ENCODE results near the gene SLMAP.
"Not testable (repeated sequence)": the region's sequence is repeated elsewhere in the genome, so short reads cannot be mapped to it uniquely, and the experiment has no call there.

SLMAP gene

DNA sequence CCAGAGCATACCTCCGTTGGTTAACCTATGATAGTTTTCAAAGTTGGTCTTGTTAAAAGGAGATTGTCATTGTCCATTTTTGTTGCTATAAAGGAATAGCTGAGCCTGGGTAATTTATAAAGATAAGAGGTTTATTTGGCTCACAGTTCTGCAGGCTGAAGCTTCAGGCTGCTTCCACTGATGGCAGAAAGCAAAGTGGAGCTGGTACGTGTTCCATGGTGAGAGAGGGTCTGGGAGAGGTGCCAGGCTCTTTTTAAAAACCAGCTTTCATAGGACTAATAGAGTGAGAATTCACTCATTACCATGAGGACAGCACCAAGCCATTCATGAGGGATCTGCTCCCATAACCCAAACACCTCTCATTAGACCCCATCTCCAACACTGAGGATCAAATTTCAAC lies 107.3 kb downstream of the SLMAP start:
- Histone ChIP-seq H3K4me3 (ENCODE audit: low read length) (no peak overlapping the region), H3K27me3 (ENCODE audit: insufficient read depth, low read length) (no peaks in the 10 kb centered on the region), H3K27ac (ENCODE audit: low read length) (no peak overlapping the region), H3K9me3 (ENCODE audit: insufficient read depth, low read depth, low read length) (no peaks in the 10 kb centered on the region), H3K9ac (ENCODE audit: low read depth, low read length) (no peak overlapping the region), H3K36me3 (ENCODE audit: insufficient read depth, low read depth, low read length) (peaks cover 61% of the 10 kb centered on the region), H3K4me1 (ENCODE audit: insufficient read depth, low read length) (no peaks in the 10 kb centered on the region)

DNA sequence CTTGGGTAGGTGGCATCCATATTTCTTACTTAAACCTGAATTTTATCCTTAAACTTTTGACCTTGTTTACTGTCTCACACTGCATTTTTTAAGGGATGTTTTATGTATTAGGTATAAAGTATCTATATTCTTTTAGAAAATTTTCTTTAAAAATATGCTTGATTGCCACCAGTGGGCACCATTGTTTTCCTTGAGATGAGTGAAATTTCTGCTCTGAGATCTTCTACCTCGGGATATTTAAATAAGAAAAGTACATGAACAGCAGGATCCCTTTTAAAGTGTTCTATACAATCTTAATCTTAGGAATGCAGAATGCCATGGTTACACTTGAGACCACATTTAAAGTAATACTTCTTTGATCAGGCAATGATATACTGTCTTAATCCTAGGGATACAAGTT lies 108.7 kb downstream of the SLMAP start:
- no peaks in the 10 kb centered on the region for H3K27me3 ChIP-seq (ENCODE audit: insufficient read depth, low read length)
- H3K36me3 ChIP-seq (ENCODE audit: insufficient read depth, low read depth, low read length): peaks cover 61% of the 10 kb centered on the region

DNA sequence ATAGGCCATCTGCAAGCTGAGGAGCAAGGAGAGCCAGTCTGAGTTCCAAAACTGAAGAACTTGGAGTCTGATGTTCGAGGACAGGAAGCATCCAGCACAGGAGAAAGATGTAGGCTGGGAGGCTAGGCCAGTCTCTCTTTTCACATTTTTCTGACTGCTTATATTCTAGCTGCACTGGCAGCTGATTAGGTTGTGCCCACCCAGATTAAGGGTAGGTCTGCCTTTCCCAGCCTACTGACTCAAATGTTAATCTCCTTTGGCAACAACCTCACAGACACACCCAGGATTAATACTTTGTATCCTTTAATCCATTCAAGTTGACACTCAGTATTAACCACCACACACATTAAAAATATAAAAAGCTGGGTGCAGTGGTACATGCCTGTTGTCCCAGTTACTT lies 113.0 kb downstream of the SLMAP start:
- H3K27me3 ChIP-seq (ENCODE audit: insufficient read depth, low read length); H3K4me1 ChIP-seq (ENCODE audit: insufficient read depth, low read length); H3K27ac ChIP-seq (ENCODE audit: low read length); H3K9ac ChIP-seq (ENCODE audit: low read depth, low read length); H3K4me3 ChIP-seq (ENCODE audit: low read length); H3K9me3 ChIP-seq (ENCODE audit: insufficient read depth, low read depth, low read length): not testable (repeated sequence)
- H3K36me3 ChIP-seq (ENCODE audit: insufficient read depth, low read depth, low read length): peaks cover 34% of the 10 kb centered on the region

More for the DNA sequence above, 108.7 kb downstream of the SLMAP start:
- Histone ChIP-seq H3K9ac (ENCODE audit: low read depth, low read length) (no peak overlapping the region), H3K4me1 (ENCODE audit: insufficient read depth, low read length) (no peaks in the 10 kb centered on the region), H3K4me3 (ENCODE audit: low read length) (no peak overlapping the region), H3K27ac (ENCODE audit: low read length) (no peak overlapping the region), H3K9me3 (ENCODE audit: insufficient read depth, low read depth, low read length) (no peaks in the 10 kb centered on the region)

DNA sequence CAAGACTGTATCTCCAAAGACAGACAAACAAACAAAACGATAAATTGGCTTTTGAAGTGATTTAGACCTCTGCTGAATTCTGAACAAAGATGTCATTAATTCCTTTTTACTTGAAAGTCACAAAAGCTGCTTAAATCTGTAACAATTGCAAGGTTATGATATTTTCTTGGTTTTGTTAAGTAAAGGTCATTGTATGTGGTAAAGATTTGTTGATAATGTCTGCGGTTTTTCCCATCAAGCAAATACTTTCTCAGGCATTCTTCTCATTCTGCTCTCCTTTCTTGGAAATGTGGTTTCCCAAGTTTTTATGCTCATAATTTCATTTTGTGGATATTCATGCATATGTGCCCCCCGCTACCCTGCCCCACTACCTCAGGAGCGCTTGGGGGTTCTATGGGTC lies 116.5 kb downstream of the SLMAP start:
- Histone ChIP-seq H3K9ac (ENCODE audit: low read depth, low read length) (no peak overlapping the region), H3K27me3 (ENCODE audit: insufficient read depth, low read length) (no peaks in the 10 kb centered on the region), H3K9me3 (ENCODE audit: insufficient read depth, low read depth, low read length) (no peaks in the 10 kb centered on the region), H3K27ac (ENCODE audit: low read length) (no peak overlapping the region), H3K4me1 (ENCODE audit: insufficient read depth, low read length) (no peaks in the 10 kb centered on the region), H3K4me3 (ENCODE audit: low read length) (no peak overlapping the region), H3K36me3 (ENCODE audit: insufficient read depth, low read depth, low read length) (peaks cover 17% of the 10 kb centered on the region)

DNA sequence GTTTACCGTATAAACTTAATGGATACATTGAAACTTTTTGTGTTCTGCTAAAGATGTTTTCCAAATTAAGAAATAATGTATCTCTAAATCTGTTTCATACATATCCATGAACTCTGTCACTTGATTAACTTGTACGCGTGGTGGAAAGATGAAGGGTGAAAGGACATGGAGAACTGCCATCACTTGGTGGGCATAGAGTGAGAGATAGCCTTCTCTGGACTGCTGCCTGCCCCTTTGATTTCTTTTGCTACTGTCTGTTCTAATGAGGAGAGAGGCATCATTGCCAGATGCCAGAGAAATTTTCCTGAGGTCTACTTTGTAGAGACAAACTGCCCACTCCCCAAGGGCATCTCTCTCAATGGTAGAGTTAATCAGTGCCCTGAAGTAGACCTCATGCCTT lies 120.5 kb downstream of the SLMAP start:
- H3K4me3 ChIP-seq (ENCODE audit: low read length): no peak overlapping the region
- no peaks in the 10 kb centered on the region for H3K4me1 ChIP-seq (ENCODE audit: insufficient read depth, low read length)
- peaks cover 6% of the 10 kb centered on the region; the same call in 1 of the 2 replicates for H3K36me3 ChIP-seq (ENCODE audit: insufficient read depth, low read depth, low read length)
- H3K27ac ChIP-seq (ENCODE audit: low read length): no peak overlapping the region
- no peak overlapping the region for H3K9ac ChIP-seq (ENCODE audit: low read depth, low read length)
- no peaks in the 10 kb centered on the region for H3K27me3 ChIP-seq (ENCODE audit: insufficient read depth, low read length)
- no peaks in the 10 kb centered on the region for H3K9me3 ChIP-seq (ENCODE audit: insufficient read depth, low read depth, low read length)

DNA sequence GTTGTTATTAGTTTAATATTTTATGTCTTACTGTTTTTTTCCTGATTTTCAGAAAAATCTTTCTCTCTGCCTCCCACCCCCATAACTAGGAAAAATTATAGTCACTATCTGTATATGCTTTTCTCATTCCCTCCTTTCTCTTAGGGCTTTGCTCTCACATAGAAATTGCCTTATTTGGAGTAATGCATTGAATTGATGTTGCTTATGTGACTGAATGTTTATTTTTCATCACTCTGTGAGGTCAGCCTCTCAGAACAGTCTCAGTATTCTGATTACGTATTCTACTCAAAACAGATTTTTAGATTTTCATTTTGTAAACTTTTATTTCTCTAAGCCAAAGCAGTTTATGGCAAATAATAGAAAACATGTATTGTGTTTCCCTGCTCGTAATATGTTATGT lies 121.0 kb downstream of the SLMAP start:
- H3K36me3 ChIP-seq (ENCODE audit: insufficient read depth, low read depth, low read length): peaks cover 6% of the 10 kb centered on the region; the same call in 1 of the 2 replicates
- H3K9ac ChIP-seq (ENCODE audit: low read depth, low read length): no peak overlapping the region
- H3K4me1 ChIP-seq (ENCODE audit: insufficient read depth, low read length): no peaks in the 10 kb centered on the region; the same call in 1 of the 2 replicates
- no peaks in the 10 kb centered on the region for H3K27me3 ChIP-seq (ENCODE audit: insufficient read depth, low read length)
- no peaks in the 10 kb centered on the region for H3K9me3 ChIP-seq (ENCODE audit: insufficient read depth, low read depth, low read length)
- no peak overlapping the region for H3K4me3 ChIP-seq (ENCODE audit: low read length)
- H3K27ac ChIP-seq (ENCODE audit: low read length): no peak overlapping the region

DNA sequence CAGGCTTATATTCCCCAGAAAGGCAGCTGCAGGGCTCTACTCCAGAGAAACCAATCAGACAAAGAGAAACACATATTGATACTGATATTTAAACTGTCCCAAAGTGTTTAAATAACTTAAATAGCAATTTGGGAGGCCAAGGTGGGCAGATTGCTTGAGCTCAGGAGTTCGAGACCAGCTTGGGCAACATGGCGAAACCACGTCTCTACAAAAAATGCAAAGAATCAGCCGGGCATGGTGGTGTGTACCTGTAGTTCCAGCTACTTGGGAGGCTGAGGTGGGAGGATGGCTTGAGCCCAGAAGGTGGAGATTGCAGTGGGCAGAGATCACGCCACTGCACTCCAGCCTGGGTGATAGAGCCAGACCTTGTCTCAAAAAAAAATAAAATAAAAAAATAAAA lies 128.3 kb downstream of the SLMAP start:
- not testable (repeated sequence) for H3K27me3 ChIP-seq (ENCODE audit: insufficient read depth, low read length); H3K9ac ChIP-seq (ENCODE audit: low read depth, low read length); H3K4me1 ChIP-seq (ENCODE audit: insufficient read depth, low read length); H3K27ac ChIP-seq (ENCODE audit: low read length); H3K36me3 ChIP-seq (ENCODE audit: insufficient read depth, low read depth, low read length); H3K9me3 ChIP-seq (ENCODE audit: insufficient read depth, low read depth, low read length); H3K4me3 ChIP-seq (ENCODE audit: low read length)

DNA sequence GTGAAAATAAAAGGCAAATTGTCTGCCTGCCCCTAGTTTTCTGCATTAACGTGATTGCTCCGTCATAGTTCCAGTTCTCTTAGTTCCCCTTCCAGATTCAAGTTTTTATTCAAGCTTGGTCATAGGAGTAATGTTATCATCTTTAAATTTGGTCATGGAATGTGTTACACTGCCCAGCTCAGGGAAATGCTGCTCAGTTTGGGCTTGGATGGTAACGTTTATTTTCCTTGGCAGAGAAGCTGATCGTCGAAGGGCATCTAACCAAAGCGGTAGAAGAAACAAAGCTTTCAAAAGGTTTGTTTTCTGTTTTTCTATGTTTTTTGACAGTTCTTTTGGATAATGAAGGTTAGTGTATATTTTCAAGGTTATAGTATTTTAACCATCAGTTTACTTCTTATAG lies 133.7 kb downstream of the SLMAP start:
- Histone ChIP-seq H3K9me3 (ENCODE audit: insufficient read depth, low read depth, low read length) (no peaks in the 10 kb centered on the region), H3K4me1 (ENCODE audit: insufficient read depth, low read length) (no peaks in the 10 kb centered on the region), H3K27me3 (ENCODE audit: insufficient read depth, low read length) (no peaks in the 10 kb centered on the region), H3K4me3 (ENCODE audit: low read length) (no peak overlapping the region), H3K9ac (ENCODE audit: low read depth, low read length) (no peak overlapping the region), H3K36me3 (ENCODE audit: insufficient read depth, low read depth, low read length) (peaks cover 5% of the 10 kb centered on the region; the same call in 1 of the 2 replicates), H3K27ac (ENCODE audit: low read length) (no peak overlapping the region)

DNA sequence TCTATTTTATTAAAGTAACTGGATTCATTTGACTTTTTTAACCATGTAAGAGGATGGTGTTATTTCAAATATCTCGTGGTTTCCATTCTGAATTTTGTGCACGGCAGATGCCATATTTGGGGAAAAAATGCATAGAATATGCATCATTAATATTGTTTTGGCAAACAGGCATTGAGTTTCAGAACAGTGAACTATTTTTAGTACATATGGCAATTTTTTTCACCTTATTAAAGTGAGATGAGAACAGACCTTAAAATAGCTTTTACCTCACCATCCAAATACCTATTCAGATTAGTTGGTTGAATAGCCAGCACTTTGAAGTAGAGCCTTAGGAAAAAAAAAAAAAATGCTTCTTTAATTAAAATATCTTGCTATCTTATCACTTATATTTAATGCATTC lies 134.8 kb downstream of the SLMAP start:
- Histone ChIP-seq H3K27me3 (ENCODE audit: insufficient read depth, low read length) (no peaks in the 10 kb centered on the region), H3K27ac (ENCODE audit: low read length) (no peak overlapping the region), H3K4me3 (ENCODE audit: low read length) (no peak overlapping the region), H3K36me3 (ENCODE audit: insufficient read depth, low read depth, low read length) (peaks cover 5% of the 10 kb centered on the region; the same call in 1 of the 2 replicates), H3K9ac (ENCODE audit: low read depth, low read length) (no peak overlapping the region), H3K4me1 (ENCODE audit: insufficient read depth, low read length) (no peaks in the 10 kb centered on the region), H3K9me3 (ENCODE audit: insufficient read depth, low read depth, low read length) (no peaks in the 10 kb centered on the region)

DNA sequence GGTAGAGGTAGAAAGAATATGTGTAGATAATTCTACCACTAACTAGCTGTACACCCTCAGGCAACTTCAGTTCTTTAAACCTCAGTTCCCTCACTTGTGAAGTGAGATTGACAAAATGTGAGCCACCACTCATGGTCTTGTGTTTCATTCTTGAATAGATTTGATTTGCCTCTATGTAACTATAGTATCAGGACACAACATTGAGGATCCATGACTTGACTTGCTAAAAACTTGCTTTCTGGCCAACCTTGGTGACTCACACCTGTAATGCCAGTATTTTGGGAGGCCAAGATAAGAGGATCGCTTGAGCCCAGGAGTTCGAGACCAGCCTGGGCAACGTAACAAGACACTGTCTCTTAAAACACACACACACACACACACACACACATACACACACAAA lies 136.3 kb downstream of the SLMAP start:
- H3K4me1 ChIP-seq (ENCODE audit: insufficient read depth, low read length): no peaks in the 10 kb centered on the region
- H3K36me3 ChIP-seq (ENCODE audit: insufficient read depth, low read depth, low read length): peaks cover 17% of the 10 kb centered on the region
- H3K9ac ChIP-seq (ENCODE audit: low read depth, low read length): no peak overlapping the region
- H3K9me3 ChIP-seq (ENCODE audit: insufficient read depth, low read depth, low read length): no peaks in the 10 kb centered on the region
- H3K27ac ChIP-seq (ENCODE audit: low read length): no peak overlapping the region
- no peaks in the 10 kb centered on the region for H3K27me3 ChIP-seq (ENCODE audit: insufficient read depth, low read length)
- no peak overlapping the region for H3K4me3 ChIP-seq (ENCODE audit: low read length)

DNA sequence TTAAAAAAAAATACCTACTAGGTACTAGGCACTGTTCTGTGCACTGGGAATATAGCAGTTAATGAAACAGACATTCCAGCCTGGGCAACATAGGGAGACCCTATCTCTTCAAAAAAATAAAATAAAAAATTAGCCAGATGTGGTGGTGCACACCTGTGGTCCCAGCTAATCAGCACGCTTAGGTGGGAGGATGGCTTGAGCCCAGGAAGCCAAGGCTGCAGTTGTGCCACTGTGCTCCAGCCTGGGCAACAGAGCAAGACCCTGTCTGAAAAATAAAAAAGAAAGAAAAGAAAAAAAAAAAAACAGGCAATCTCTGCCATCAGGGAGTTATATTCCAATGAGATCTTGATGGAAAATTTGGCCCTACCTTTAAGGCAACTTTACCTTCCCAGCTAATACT lies 137.0 kb downstream of the SLMAP start:
- Histone ChIP-seq H3K4me3 (ENCODE audit: low read length) (no peak overlapping the region), H3K27ac (ENCODE audit: low read length) (no peak overlapping the region), H3K36me3 (ENCODE audit: insufficient read depth, low read depth, low read length) (peaks cover 19% of the 10 kb centered on the region), H3K9me3 (ENCODE audit: insufficient read depth, low read depth, low read length) (no peaks in the 10 kb centered on the region), H3K4me1 (ENCODE audit: insufficient read depth, low read length) (no peaks in the 10 kb centered on the region), H3K9ac (ENCODE audit: low read depth, low read length) (no peak overlapping the region), H3K27me3 (ENCODE audit: insufficient read depth, low read length) (no peaks in the 10 kb centered on the region)

DNA sequence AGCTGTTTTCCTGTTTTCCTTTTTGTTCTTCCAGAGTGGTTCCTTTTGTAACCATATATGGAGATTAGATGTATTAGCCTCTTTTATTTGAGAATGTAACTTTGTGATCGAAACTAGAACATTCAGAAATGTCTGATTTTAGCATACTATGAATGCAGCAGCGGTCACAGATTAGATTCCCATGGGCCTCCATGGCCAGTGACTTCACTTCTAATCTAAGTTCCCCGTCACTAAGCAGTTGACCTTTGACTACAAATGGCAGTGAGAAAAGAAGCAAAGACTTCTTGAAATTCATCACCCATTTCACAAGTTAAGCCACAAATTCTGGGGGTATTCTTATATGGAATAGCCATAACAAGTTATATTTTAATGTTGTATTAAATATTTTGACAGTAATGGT lies 137.6 kb downstream of the SLMAP start:
- Histone ChIP-seq H3K9me3 (ENCODE audit: insufficient read depth, low read depth, low read length) (no peaks in the 10 kb centered on the region), H3K4me1 (ENCODE audit: insufficient read depth, low read length) (no peaks in the 10 kb centered on the region), H3K4me3 (ENCODE audit: low read length) (no peak overlapping the region), H3K27me3 (ENCODE audit: insufficient read depth, low read length) (no peaks in the 10 kb centered on the region), H3K27ac (ENCODE audit: low read length) (no peak overlapping the region), H3K9ac (ENCODE audit: low read depth, low read length) (no peak overlapping the region), H3K36me3 (ENCODE audit: insufficient read depth, low read depth, low read length) (peaks cover 19% of the 10 kb centered on the region)

DNA sequence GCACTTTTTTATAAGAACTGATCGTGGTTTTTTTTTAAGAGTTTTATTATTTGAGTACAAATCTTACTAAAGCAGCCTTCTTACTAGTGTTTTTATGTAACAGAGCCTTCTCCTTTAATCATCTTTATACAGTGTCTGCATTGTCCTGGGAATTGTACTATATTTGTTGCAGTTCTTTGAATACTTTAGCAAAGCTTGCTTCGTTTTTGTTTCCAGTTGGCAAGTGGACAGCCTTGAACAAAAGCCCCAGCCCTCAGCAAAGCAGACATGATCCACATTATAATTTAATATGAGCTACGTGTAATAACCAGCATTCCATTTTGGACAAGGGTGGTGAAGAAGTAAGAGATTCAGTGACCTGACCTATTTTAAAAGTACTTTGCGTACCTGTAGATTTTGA lies 139.9 kb downstream of the SLMAP start:
- no peaks in the 10 kb centered on the region for H3K4me1 ChIP-seq (ENCODE audit: insufficient read depth, low read length)
- H3K9ac ChIP-seq (ENCODE audit: low read depth, low read length): no peak overlapping the region
- peaks cover 19% of the 10 kb centered on the region for H3K36me3 ChIP-seq (ENCODE audit: insufficient read depth, low read depth, low read length)
- no peak overlapping the region for H3K4me3 ChIP-seq (ENCODE audit: low read length)
- no peaks in the 10 kb centered on the region for H3K27me3 ChIP-seq (ENCODE audit: insufficient read depth, low read length)
- H3K27ac ChIP-seq (ENCODE audit: low read length): no peak overlapping the region
- no peaks in the 10 kb centered on the region for H3K9me3 ChIP-seq (ENCODE audit: insufficient read depth, low read depth, low read length)

All from iPS-20b (cell line).